GM21390 (cell line): ENCODE results near the gene OR1E2.
"Not testable (repeated sequence)": the region's sequence is repeated elsewhere in the genome, so short reads cannot be mapped to it uniquely, and the experiment has no call there.

Source experiments
- ATAC-seq: cut with Tn5 transposase; IDR thresholded peaks from one replicate; pipeline ENCODE4 v1.9.1; 2021; ENCODE audit not compliant: unreplicated experiment

Gene OR1E2, protein sequence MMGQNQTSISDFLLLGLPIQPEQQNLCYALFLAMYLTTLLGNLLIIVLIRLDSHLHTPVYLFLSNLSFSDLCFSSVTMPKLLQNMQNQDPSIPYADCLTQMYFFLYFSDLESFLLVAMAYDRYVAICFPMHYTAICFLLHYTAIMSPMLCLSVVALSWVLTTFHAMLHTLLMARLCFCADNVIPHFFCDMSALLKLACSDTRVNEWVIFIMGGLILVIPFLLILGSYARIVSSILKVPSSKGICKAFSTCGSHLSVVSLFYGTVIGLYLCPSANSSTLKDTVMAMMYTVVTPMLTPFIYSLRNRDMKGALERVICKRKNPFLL

DNA sequence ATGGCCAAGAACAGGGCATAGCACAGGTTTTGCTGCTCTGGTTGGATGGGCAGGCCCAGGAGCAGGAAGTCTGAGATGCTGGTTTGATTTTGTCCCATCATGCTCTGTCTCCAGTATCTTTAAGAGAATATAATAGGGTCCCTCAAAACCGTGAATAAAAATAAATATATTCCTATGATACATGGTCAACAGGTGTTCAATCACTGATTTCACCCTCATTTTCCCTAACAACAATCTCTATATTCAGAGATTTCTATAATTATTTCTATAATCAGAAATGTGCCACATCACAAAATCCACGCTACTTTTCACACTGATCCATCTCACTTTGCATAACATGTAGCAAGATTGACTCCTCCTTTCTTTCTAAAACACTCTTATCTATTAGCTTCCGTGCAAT lies at the start of gene OR1E2:
OR1E2 (minus strand) TSS at position 101 of the 400 bp plus-strand sequence; CDS start at position 101, 0 bp downstream.
- no peak for ATAC-seq

DNA sequence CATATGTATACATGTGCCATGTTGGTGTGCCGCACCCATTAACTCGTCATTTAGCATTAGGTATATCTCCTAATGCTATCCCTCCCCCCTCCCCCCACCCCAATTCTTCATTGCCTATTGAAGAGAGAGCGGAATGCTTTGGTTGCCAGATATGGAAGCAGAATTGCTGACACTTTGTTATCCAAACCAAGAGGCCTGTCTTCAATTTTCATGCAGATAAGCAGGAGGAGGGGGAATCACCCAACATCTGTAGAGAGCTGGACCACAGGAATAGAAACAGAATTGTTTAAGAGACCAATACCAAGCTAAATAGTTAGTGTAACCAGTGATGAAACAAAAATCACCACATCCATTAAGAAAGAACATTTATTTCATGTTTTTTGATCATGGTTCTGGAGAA lies 49.2 kb upstream of the OR1E2 start:
- no peak for ATAC-seq

DNA sequence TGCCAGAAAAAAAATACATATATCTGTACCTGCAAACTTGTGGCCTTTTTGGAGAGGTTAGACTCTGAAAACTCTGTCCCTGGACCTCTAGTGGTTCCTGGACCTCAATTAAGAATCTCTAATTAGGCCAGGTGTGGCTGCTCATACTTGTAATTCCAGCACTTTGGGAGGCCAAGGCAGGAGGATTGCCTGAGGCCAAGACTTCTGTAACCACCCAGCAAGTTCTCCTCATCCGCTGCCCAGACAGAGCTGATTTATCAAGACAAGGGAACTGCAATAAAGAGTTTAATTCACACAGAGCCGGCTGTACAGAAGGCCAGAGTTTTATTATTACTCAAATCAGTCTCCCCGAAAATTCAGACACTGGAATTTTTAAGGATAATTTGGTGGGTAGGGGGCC lies 46.3 kb upstream of the OR1E2 start:
- ATAC-seq = no peak

DNA sequence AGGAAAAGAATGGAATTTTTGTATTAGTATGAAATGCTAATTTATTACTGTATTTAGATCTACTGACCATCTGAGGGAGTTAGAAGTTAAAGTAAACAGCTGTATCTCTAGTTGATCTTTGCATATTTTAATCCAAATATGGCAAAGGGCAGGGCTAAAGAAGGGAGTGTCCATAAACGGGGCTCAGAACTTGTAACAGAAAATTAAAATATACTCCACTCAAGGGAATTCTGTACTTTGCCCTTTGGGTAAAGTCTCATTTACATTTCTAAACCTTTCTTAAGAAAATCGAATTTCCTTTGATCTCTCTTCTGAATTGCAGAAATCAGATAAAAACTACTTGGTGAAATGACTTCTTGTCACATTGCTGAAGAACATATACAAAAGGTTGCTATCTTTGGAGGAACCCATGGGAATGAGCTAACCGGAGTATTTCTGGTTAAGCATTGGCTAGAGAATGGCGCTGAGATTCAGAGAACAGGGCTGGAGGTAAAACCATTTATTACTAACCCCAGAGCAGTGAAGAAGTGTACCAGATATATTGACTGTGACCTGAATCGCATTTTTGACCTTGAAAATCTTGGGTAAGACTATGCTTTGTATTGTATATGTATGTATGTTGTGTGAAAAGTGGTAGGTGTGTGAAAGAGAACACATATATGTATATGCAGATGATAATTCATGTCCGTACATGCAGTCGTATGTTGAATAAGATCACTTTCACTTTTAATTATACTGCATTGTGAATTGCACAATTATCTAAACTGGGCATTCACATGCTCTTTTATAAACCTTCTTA lies 42.4 kb upstream of the OR1E2 start, which contains the start of gene ASPA:
ASPA (plus strand) TSS at position 186 of the 799 bp plus-strand sequence; CDS start at position 349, 163 bp downstream.
- ATAC-seq = no peak

DNA sequence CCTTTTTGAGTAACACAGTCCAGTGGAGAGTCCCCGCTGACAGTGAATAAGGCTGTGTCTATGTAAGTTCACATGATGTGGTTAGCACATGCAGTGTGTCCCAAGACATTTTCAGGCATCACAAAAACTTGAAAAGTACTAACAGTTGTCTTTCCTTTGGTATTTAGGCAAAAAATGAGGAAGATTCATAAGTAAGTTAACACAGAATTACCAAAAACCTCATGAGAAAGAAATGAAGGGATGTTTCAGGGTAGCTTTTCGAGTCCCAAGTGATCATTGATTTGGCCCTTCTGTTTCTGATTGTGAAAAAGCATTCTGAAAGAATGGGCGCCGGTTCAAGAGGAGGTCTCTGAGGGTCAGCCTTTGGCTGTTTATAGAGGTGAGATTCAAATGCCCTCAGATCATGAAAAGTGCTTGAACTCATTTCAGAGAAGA lies 41.6 kb upstream of the OR1E2 start:
- no peak for ATAC-seq

DNA sequence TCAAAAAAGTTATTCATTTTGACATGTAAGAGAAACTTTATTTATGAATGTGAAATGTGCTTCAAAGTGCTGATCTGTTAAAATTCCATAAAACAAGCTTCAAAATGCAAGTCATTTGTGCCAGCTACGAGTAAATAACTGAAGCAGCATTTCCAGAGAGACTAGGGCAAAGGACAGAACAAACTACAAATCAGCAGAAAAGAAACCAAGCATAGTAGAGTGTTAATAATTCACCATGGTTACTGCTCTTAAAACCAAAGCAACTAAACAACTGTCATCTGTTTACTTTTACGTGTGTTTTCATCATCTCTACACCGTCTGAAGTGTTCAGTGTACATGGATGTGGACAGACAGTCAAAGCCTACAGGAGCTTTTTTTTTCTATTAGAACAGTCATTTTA lies 40.6 kb upstream of the OR1E2 start:
- ATAC-seq = no peak

DNA sequence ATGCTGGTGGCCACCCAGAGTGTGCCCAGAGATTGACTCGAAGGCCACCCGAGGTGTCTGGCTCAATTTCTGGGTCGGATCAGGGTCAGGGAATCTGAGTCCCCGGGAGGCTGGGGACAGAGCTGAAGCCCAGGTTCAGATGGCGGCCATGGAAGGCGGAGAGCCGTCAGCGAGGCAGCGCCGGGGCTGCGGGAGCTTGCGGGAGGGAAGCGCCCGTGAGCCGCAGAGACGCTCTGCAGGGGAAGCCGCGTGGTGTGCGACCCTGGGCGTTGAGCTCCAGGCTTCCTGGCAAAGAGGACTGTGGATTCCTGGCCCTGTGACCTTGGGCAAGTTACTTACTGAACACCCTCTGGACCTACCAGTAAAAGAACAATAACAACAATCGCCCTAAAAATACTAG lies 38.5 kb upstream of the OR1E2 start:
- no peak for ATAC-seq

DNA sequence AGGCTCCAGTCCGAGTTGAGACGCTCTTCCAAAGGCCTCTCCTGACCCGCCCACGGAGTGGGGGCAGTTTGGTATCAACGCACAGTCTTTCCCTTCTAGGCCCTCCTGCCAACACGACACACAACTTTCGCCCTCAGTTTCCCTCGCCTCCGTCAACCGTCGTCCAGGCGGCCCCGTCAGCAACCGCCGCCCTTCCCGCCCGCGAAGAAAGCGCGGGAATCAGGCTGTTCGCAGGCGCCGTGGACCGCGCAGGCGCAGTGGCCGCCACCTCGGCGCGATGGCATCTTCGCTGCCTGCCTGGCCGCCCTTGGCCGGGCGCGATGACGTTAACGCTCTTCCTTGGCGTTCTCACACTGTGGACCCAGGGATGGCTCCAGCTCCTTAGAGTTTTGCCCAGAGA lies 38.0 kb upstream of the OR1E2 start, which contains the start of gene SPATA22:
SPATA22 (minus strand) TSS at position 221 of the 400 bp plus-strand sequence. CDS start 2,494 bp downstream, outside the sequence.
- no peak for ATAC-seq

DNA sequence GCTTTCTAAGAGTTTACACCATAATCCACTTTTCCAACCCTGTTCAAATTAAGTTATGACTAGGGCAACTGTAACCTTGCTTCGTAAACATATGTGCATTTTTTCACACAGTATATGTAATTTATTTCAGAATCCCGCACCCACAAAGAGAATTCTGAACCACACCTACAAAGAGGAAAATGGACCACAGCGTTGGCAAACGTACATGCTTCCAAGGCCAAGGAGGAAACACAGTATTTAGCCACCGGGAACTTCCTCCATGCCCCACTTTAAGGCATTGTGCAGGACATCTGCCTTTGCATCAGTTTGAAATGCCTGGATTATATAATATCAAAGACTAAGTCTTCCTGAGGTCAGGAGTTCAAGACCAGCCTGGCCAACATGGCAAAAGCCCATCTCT lies 35.9 kb upstream of the OR1E2 start:
- no peak for ATAC-seq

DNA sequence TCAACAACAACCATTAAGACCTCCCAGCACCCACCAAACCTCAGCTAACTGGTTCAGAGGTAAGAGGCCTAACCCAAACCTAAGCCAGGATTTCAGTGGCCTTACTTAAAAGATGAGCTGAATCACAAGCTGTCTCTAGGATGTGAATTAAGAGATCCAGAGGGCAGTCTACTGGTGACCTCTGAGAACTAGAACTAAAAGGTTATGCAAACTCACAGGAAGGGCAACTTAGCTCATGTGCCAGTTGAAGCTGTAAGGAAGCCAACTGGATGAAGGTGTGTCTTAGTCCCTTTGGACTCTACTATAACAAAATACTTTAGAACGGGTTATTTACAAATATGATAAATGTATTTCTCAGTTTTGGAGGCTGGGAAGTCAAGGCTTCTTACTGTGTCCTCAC lies 32.7 kb upstream of the OR1E2 start:
- ATAC-seq = not testable (repeated sequence)

DNA sequence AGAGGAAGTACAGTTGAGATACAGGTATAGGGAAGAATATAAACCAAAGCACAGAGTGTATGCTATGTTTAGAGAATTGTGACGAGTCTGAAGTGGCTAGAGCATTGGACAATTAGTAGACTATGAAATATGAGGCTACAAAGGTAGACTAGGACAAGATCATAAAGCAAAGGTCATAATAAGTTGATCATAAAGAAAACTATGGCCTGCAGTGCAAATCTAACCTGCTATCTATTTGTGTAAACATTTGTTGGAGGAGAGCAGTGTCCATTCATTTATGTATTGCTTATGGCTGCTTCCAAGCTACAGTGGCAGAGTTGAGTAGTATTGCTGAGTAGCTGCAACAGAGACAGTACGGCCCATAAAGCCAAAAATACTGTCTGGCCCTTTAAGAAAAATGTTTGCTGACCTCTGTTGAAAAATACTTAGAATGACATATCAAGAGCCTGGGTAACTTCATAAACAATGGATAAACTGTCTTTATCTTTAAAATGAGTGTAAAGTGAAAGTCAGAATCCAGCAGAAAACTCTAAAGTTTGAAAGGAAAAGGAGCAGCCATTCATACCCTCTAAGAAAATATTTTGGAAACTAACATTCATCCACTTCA lies 14.5 kb upstream of the OR1E2 start:
- no peak for ATAC-seq

DNA sequence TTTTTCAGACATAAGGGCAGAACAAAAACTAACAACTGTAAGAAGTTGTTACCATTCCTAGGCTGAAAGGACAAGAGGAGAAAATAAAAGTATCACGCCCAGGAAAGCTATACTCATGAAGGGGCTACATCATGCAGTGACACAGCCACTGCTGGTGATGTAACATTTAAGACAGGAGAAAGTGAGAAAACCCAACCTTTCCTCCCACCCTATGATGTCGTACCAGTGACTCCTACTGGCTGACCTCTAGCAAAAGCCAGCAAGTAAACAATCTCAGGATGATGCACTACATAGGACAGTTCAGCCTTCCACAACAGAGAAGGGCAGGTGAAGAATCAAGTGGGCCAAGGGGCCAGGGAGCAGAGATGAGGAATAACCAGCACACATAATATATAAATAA lies 14.0 kb upstream of the OR1E2 start:
- ATAC-seq = no peak

DNA sequence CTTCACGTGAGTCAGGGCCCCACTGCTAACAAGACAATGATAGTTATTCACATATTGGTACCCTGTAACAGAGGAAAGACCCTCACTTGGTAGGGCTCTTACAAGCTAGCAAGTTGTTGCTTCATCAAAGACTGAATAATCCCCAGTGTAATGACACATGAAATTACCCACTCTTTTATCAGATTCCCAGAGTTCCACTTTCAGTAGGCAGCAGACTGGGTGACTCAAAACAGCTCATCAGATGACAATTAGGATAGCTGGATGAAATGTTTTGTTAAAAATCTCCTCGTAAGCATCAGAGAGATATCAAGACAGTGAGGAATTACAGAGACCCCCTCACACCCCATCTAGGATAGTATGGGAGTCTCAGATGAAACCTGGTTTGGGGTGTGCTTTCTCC lies 6.8 kb upstream of the OR1E2 start:
- ATAC-seq = no peak

DNA sequence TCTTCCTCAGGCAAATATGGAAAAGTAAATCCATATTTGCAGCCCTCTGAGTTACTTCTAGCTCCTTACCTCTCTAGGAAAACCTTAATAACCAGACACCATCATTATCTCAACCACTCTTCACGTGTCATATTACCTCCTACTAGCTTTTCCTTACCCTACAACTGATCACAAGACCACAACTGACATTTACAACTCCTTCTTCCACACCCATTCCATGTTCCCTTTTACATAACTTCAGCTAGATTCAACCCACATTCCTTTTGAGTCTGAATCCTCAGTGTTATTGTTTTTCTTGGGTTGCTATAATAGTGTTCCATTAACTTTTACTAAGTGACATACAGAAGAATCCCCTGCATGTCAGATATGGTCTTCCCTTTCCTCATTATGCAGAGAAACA lies 4.7 kb upstream of the OR1E2 start:
- ATAC-seq = no peak

DNA sequence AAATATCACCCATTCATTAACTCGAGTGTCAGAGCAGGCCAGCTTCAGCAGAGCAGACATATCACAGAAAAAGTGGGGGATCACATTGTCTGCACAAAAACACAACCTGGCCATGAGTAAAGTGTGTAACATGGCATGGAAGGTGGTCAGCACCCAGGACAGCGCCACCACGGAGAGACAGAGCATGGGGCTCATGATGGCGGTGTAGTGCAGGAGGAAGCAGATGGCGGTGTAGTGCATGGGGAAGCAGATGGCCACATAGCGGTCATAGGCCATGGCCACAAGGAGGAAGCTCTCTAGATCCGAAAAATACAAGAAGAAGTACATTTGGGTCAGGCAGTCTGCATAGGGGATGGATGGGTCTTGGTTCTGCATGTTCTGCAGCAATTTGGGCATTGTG lies 426 bp downstream of the OR1E2 start:
- ATAC-seq = not testable (repeated sequence)

DNA sequence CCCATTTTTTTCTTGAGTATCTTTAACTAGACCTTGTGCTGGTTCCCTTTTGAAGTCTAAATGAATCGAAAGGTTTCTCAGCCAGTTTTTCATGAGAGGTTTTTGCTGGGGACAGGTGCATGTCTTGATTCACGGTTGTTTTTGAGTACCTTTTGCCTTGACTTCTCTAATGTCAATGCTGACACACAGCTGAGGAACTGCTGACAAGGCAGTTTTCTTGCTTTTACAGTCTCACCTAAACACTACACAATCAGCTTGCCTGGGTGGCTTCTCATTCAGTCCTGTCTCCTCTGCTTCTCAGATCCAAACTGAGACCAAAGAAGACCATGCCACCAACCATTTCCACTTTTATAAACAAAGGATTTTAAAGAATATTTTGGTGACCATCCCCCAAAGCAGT lies 15.4 kb downstream of the OR1E2 start:
- no peak for ATAC-seq

DNA sequence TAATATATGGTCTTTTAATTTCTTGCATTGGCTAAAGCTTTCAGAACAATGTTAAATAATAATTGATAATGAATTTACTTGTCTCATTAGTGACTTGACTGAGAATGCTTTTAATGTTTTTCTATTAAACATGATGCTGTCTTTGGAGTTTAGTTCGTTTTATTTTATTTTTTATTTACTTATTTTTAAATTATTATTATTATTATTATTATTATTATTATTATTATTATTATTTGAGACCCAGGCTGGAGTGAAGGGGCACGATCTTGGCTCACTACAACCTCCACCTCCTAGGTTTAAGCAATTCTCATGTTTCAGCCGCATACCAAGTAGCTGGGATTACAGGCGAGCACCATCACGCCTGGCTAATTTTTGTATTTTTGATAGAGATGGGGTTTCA lies 18.0 kb downstream of the OR1E2 start:
- ATAC-seq = no peak

DNA sequence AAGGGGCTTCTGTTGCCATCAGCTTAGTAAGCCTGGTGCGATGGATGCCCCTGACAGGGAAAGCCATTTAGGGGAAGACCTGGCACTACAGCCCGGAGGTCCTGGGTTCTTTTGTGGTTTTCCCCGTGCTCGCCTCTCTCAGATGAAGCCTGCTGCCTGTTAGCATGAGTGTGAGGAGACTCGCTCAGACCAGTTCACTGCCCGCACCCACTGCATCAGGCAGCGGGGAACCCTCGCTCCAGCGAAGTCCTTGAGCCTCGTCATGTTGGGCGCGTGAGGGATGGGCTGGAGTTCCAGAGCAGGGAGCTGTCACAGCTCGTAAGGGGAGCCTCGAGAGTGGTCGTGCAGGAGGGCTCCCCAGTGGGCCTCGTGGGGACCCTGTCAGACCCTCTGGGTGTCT lies 21.4 kb downstream of the OR1E2 start:
- ATAC-seq = not testable (repeated sequence)

DNA sequence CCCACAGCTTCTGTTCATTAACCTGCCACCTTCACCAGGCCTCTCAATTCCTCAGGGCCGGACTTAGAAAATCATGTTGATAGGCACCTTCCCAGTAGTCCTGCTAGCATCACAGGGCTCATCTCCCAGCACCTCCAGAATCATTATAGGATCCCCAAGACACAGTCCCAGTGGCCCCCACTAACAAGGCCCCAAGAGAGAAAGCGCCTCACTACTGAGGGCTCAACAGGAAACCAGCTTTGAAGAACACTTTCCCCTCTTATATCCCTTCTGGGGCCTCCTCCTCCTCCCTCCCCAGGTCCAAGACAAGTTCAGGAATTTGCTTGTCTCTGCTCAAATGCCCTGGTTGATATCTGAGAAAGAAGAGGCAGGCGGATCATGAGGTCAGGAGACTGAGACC lies 22.6 kb downstream of the OR1E2 start, which contains the start of gene OR3A3:
OR3A3 (plus strand) TSS at position 301 of the 400 bp plus-strand sequence.
- no peak for ATAC-seq

DNA sequence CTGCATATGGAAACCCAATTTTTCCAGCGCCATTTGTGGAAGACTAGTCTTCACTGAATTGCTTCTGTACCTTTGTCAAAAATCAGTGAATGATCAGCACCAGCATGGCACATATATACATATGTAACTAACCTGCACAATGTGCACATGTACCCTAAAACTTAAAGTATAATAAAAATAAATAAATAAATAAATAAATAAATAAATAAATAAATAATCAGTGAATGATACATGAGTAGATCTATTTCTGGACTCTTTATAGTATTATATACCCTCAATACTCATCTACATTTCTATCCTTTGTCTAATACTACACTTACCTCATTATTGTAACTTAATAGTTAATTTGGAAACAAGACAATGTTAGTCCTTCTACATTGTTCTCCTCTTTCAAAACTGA lies 29.8 kb downstream of the OR1E2 start:
- not testable (repeated sequence) for ATAC-seq

DNA sequence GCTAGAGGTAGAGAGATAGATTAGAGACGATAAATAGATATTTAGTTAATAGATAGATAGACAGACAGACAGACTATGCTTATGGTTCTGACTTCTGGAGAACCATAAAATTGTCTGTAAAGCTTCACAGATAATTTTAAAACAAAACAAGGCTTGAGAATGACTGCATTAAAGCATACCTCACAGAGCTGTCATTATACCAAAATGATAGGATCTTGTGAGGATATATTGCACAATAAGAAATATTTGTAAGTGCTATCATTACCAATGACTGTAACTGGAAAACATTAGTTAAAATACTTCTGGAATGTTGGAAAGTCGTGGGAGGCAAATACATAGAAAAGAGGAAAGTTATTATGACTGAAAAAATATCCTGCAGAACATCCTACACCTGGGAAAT lies 31.9 kb downstream of the OR1E2 start:
- ATAC-seq = no peak

DNA sequence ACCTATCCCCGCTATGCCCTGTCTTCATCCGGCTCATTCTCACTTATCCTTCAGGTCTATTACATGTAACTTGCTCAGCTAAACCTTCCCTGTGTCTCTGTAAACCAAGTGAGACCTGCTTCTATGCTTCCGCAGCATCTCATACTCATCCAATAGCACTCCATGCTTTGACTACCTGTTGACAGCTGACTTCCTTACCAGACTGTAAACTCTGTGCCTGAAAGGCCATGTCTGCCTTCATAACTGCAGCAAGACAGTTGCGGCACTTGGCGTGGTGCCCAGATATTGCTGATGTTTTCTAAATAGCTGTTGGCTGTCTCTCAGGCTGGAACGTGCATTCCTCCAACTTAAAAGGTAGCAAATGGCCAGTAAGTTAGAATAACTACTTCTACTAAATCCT lies 33.6 kb downstream of the OR1E2 start:
- no peak for ATAC-seq
